HCT116 (cell line): ENCODE results near the gene SKA2. TPM values are rescaled to one million over a fixed set of nuclear protein-coding genes. Genes with fewer than 3 reads are reported as not detected.
A peak's percentile ranks its signal among the peaks of the same experiment; 100 is the strongest.

Experiments used
- ATAC-seq: fragments of 200-7000 bp; cut with Tn5 transposase; 2 replicates; pipeline ENCODE4 v1.9.1; 2020; ENCODE audit warnings: mild to moderate bottlenecking, moderate library complexity
- BruUV-seq: library from RNA; stranded (reverse); fragments of 400-500 nt; replicated peaks from 2 replicates; lab custom pipeline; 2021; lab: Mats Ljungman, UMichigan
- CTCF ChIA-PET: fragments of 300-600 bp; sonication (Branson Sonifier 250); formaldehyde crosslinking; loops from one replicate; lab custom pipeline; 2021; ENCODE audit warnings: antibody characterized with exemption; lab: Charles Lee
- POLR2A ChIA-PET: fragments of 300-600, 350-600 bp; sonication (Branson Sonifier 250); formaldehyde crosslinking; loops from one replicate; lab custom pipeline; 2021; ENCODE audit warnings: antibody characterized with exemption; lab: Charles Lee
- RAD21 ChIA-PET, 2 experiments: fragments of 300-600 bp; sonication (Branson Sonifier 250); formaldehyde crosslinking; loops; one replicate each; lab custom pipeline; 2023; ENCODE audit warnings: low total read pairs in 2 of 2; ENCODE audit not compliant: uncharacterized antibody in 2 of 2, unreplicated experiment in 2 of 2, low non-redundant PET in 1 of 2; lab: Charles Lee
- DNase-seq: peaks from one replicate; pipeline ENCODE4 v3.0.0-alpha.2; 2010; ENCODE audit warnings: low read depth, low spot score
- H2AFZ ChIP-seq: fragments of 200-600 bp; shearing (Covaris generic), sonication (generic); 2 replicates; pipeline ENCODE4 v1.6.1; 2017; ENCODE audit warnings: low read depth, mixed run types, mixed read lengths, antibody characterized with exemption, low read length; ENCODE audit not compliant: poor library complexity, severe bottlenecking
- H3K27ac ChIP-seq: 2 replicates; pipeline ENCODE4 v1.5.1; 2012; ENCODE audit warnings: low read depth, low read length
- H3K27me3 ChIP-seq: fragments of 200-600 bp; sonication (generic); 2 replicates; pipeline ENCODE4 v1.6.1; 2016; ENCODE audit warnings: mixed run types, low read length, mixed read lengths; ENCODE audit not compliant: insufficient read depth
- H3K36me3 ChIP-seq, 2 experiments: fragments of 200-500 bp in 1 of 2; fragments of 200-600 bp in 1 of 2; sonication (Bioruptor generic) in 1 of 2; sonication (generic) in 1 of 2; 2 replicates each; pipeline versions ENCODE4 v1.5.1 to v1.6.1; 2014 to 2016; ENCODE audit warnings: low read length in 2 of 2, inconsistent platforms in 1 of 2, mixed read lengths in 1 of 2, mixed run types in 1 of 2; ENCODE audit not compliant: insufficient read depth in 2 of 2, control insufficient read depth in 1 of 2
- H3K4me1 ChIP-seq, 2 experiments: fragments of 200-600 bp in 1 of 2; sonication (generic) in 1 of 2; 2 replicates each; pipeline versions ENCODE4 v1.5.1 to v1.6.1; 2012 to 2017; ENCODE audit warnings: low read length in 2 of 2, inconsistent platforms in 1 of 2, mild to moderate bottlenecking in 1 of 2, mixed read lengths in 1 of 2, mixed run types in 1 of 2, moderate library complexity in 1 of 2; ENCODE audit not compliant: insufficient read depth in 2 of 2, control insufficient read depth in 1 of 2
- H3K4me2 ChIP-seq: fragments of 200-600 bp; sonication (generic); 2 replicates; pipeline ENCODE4 v1.6.1; 2017; ENCODE audit warnings: mixed run types, low read length, mixed read lengths
- H3K4me3 ChIP-seq, 2 experiments: fragments of 200-600 bp in 1 of 2; sonication (generic) in 1 of 2; replicated peaks in 1 of 2; 2 replicates each; pipeline ENCODE4 v1.5.1; 2011 to 2016; ENCODE audit warnings: low read length in 2 of 2, control low read depth in 1 of 2, low read depth in 1 of 2, mild to moderate bottlenecking in 1 of 2, mixed read lengths in 1 of 2, mixed run types in 1 of 2
- H3K79me2 ChIP-seq: fragments of 200-600 bp; sonication (generic); 2 replicates; pipeline ENCODE4 v1.6.1; 2017; ENCODE audit warnings: mild to moderate bottlenecking, mixed run types, low read length, moderate library complexity, mixed read lengths; ENCODE audit not compliant: insufficient read depth
- H3K9ac ChIP-seq: fragments of 200-600 bp; sonication (generic); 2 replicates; pipeline ENCODE4 v1.6.1; 2016; ENCODE audit warnings: low read length, mixed read lengths
- H3K9me2 ChIP-seq: fragments of 200-600 bp; sonication (generic), shearing (Covaris generic); 2 replicates; pipeline ENCODE4 v1.6.1; 2017; ENCODE audit warnings: mixed run types, mild to moderate bottlenecking, moderate library complexity; ENCODE audit not compliant: insufficient read depth
- H3K9me3 ChIP-seq, 2 experiments: fragments of 200-500 bp in 1 of 2; fragments of 200-600 bp in 1 of 2; sonication (Bioruptor generic) in 1 of 2; sonication (generic) in 1 of 2; 2 replicates each; pipeline ENCODE4 v1.6.1; 2014 to 2017; ENCODE audit warnings: low read length in 2 of 2, mixed read lengths in 2 of 2, inconsistent platforms in 1 of 2, low read depth in 1 of 2, mild to moderate bottlenecking in 1 of 2, mixed run types in 1 of 2, moderate library complexity in 1 of 2; ENCODE audit not compliant: control insufficient read depth in 1 of 2, insufficient read depth in 1 of 2
- H4K20me1 ChIP-seq: fragments of 200-600 bp; sonication (generic), shearing (Covaris generic); 2 replicates; pipeline ENCODE4 v1.6.1; 2017; ENCODE audit warnings: mixed run types, mild to moderate bottlenecking, moderate library complexity; ENCODE audit not compliant: insufficient read depth
- EGR1 ChIP-seq: IDR thresholded peaks from 2 replicates; pipeline ENCODE4 v1.6.1; 2012; ENCODE audit warnings: low read depth
- ELF1 ChIP-seq: IDR thresholded peaks from 2 replicates; pipeline ENCODE4 v1.6.1; 2012; ENCODE audit warnings: low read depth, borderline replicate concordance
- EZH2phosphoT487 ChIP-seq: fragments of 200-600 bp; IDR thresholded peaks from 2 replicates; pipeline ENCODE4 v1.6.1; 2018; ENCODE audit warnings: antibody characterized with exemption, borderline replicate concordance
- FOSL1 ChIP-seq: IDR thresholded peaks from 2 replicates; pipeline ENCODE4 v1.6.1; 2012; ENCODE audit warnings: low read depth
- JUND ChIP-seq: IDR thresholded peaks from 2 replicates; pipeline ENCODE4 v1.6.1; 2012
- POLR2A ChIP-seq: IDR thresholded peaks from 2 replicates; pipeline ENCODE4 v1.7.0; 2011; ENCODE audit warnings: borderline replicate concordance; ENCODE audit not compliant: insufficient read depth, insufficient read length; ENCODE audit errors: extremely low read depth
- POLR2AphosphoS5 ChIP-seq: IDR thresholded peaks from 2 replicates; pipeline ENCODE4 v1.6.1; 2011; ENCODE audit warnings: mild to moderate bottlenecking, low read depth, low read length, moderate library complexity
- SIN3A ChIP-seq: IDR thresholded peaks from 2 replicates; pipeline ENCODE4 v1.6.1; 2012; ENCODE audit warnings: low read depth
- SRF ChIP-seq: IDR thresholded peaks from 2 replicates; pipeline ENCODE4 v1.6.1; 2012; ENCODE audit warnings: low read depth
- TCF7L2 ChIP-seq: IDR thresholded peaks from 2 replicates; pipeline ENCODE4 v1.7.0; 2011; ENCODE audit warnings: borderline replicate concordance, inconsistent platforms; ENCODE audit not compliant: insufficient read depth, insufficient read length; ENCODE audit errors: extremely low read depth
- ZBTB33 ChIP-seq: IDR thresholded peaks from 2 replicates; pipeline ENCODE4 v1.6.1; 2011; ENCODE audit warnings: mild to moderate bottlenecking, low read length, moderate library complexity; ENCODE audit not compliant: insufficient replicate concordance; ENCODE audit errors: extremely low read depth
- intact Hi-C: fragments of 100-400 bp; cut with micrococcal nuclease; formaldehyde crosslinking; loops from 2 replicates; pipeline ENCODE4 v1.10.0; 2022
- total RNA-seq: library from RNA; stranded (reverse); gene quantifications from one replicate; pipeline ENCODE4 v1.2.1, GENCODE V29; 2021; ENCODE audit not compliant: unreplicated experiment
- TF ChIP-seq, protein P1 (sequence below): IDR thresholded peaks from 2 replicates; pipeline ENCODE4 v1.6.1; 2012
- TF ChIP-seq, protein P2 (sequence below), 3 experiments: fragments of 200-600 bp in 1 of 3; sonication (generic) in 1 of 3; IDR thresholded peaks in 2 of 3; conservative IDR thresholded peaks in 1 of 3; 2 replicates each; pipeline ENCODE4 v1.5.1; 2012 to 2017; ENCODE audit warnings: low read depth in 2 of 3, low read length in 2 of 3, antibody characterized with exemption in 1 of 3, borderline replicate concordance in 1 of 3, control low read depth in 1 of 3, mild to moderate bottlenecking in 1 of 3, mixed read lengths in 1 of 3, mixed run types in 1 of 3, moderate library complexity in 1 of 3; ENCODE audit not compliant: insufficient read depth in 1 of 3
- TF ChIP-seq, protein P3 (sequence below): IDR thresholded peaks from 2 replicates; pipeline ENCODE4 v1.6.1; 2012

Gene SKA2
- total RNA-seq, 1 experiment from 2014 or later: 72.8 TPM

DNA sequence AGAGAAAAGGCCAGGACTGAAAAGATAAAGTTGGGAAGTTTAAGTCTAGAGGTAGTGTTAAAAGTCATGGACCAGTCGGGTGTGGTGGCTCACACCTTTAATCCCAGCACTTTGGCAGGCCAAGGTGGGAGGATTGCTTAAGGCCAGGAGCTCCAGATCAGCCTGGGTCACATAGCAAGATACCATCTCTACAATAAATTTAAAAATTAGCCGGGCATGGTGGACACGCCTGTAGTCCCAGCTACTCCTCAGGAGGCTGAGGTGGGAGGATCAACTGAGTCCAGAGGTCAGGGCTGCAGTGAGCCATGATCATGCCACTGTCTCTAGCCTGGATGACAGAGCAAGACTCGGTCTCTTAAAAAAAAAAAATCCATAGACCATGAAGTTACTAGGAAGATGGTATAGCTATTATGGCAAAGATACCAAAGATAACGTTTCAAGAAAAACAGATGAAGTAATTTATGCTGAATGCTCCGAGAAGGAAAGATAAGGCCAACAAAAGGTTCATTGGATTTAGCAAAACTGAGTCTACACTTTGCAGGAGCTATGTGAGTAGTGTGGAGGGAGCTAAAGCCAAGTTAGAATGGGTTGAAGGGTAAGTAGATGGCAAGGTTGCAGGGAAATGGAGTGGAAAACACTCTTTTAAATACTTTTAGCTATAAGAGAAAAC is 60.0 kb downstream of the SKA2 start:
- H3K27ac ChIP-seq: no peak overlapping the region
- TF ChIP-seq, protein P1, sequence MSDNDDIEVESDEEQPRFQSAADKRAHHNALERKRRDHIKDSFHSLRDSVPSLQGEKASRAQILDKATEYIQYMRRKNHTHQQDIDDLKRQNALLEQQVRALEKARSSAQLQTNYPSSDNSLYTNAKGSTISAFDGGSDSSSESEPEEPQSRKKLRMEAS: no peak
- TF ChIP-seq SRF (no peak), TCF7L2 (no peak), SIN3A (no peak), ZBTB33 (no peak), FOSL1 (no peak), POLR2AphosphoS5 (no peak), EGR1 (no peak), POLR2A (no peak), ELF1 (no peak), EZH2phosphoT487 (no peak), JUND (no peak)
- TF ChIP-seq, protein P2, sequence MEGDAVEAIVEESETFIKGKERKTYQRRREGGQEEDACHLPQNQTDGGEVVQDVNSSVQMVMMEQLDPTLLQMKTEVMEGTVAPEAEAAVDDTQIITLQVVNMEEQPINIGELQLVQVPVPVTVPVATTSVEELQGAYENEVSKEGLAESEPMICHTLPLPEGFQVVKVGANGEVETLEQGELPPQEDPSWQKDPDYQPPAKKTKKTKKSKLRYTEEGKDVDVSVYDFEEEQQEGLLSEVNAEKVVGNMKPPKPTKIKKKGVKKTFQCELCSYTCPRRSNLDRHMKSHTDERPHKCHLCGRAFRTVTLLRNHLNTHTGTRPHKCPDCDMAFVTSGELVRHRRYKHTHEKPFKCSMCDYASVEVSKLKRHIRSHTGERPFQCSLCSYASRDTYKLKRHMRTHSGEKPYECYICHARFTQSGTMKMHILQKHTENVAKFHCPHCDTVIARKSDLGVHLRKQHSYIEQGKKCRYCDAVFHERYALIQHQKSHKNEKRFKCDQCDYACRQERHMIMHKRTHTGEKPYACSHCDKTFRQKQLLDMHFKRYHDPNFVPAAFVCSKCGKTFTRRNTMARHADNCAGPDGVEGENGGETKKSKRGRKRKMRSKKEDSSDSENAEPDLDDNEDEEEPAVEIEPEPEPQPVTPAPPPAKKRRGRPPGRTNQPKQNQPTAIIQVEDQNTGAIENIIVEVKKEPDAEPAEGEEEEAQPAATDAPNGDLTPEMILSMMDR (IDR thresholded peaks at IDR 0.05 in 2 of 3, conservative IDR thresholded peaks at IDR 0.05 in 1 of 3; ENCODE audit: borderline replicate concordance in 1 of 3, insufficient read depth in 1 of 3, low read depth in 2 of 3, low read length in 2 of 3): no peak
- TF ChIP-seq, protein P3, sequence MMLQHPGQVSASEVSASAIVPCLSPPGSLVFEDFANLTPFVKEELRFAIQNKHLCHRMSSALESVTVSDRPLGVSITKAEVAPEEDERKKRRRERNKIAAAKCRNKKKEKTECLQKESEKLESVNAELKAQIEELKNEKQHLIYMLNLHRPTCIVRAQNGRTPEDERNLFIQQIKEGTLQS: no peak
- TF ChIP-seq, all 23 proteins: peak for 0
- Histone ChIP-seq H3K36me3 (peaks cover 4 to 22% of the 10 kb centered on the region in 2 experiments), H3K9me3 (no peaks in the 10 kb centered on the region), H3K4me2 (peak overlapping the region; percentile 45; the same call in 1 of the 2 replicates), H3K79me2 (peaks cover 84% of the 10 kb centered on the region), H4K20me1 (no peaks in the 10 kb centered on the region), H3K9ac (no peak overlapping the region), H3K27me3 (no peaks in the 10 kb centered on the region), H2AFZ (no peak overlapping the region), H3K4me1 (peaks cover 32 to 35% of the 10 kb centered on the region in 2 experiments), H3K4me3 (no peak overlapping the region), H3K9me2 (no peaks in the 10 kb centered on the region)
- intact Hi-C loops: no loop called here
- POLR2A ChIA-PET: interaction anchor here (1.2 kb wide), 1 partner anchor 11 kb away, joined by 4 read pairs; the partner anchor contains the start of gene TRIM37
- BruUV-seq: no TSS peak
- CTCF ChIA-PET: interaction anchor here (1.1 kb wide), 1 partner anchor 12 kb away, joined by 6 read pairs; the partner anchor contains the start of gene TRIM37
- ATAC-seq (no peak), DNase-seq (no peak)
- RAD21 ChIA-PET: no interaction called here
